Endothelial cell of umbilical vein (primary cell): ENCODE measurements around the gene CASP7. TPM values are rescaled to one million over a fixed set of nuclear protein-coding genes. Genes with fewer than 3 reads are reported as not detected.

ENCODE experiments used
- BruUV-seq: library from RNA; stranded (reverse); fragments of 400-500 nt; replicated peaks from 2 replicates; lab custom pipeline; 2021; lab: Mats Ljungman, UMichigan
- CTCF ChIA-PET: fragments of 300-600, 350-600 bp; sonication (Branson Sonifier 250); formaldehyde crosslinking; loops from one replicate; lab custom pipeline; 2021; ENCODE audit warnings: antibody characterized with exemption, inconsistent platforms; lab: Charles Lee
- POLR2A ChIA-PET: fragments of 300-600, 350-600 bp; sonication (Branson Sonifier 250); formaldehyde crosslinking; loops from one replicate; lab custom pipeline; 2021; ENCODE audit warnings: antibody characterized with exemption, inconsistent platforms; lab: Charles Lee
- DNase-seq: peaks from one replicate; pipeline ENCODE4 v3.0.0-alpha.2; 2011; ENCODE audit warnings: low read depth, low spot score
- FAIRE-seq: peaks from 2 replicates; lab custom pipeline; 2011; peaks lifted over from hg19 to GRCh38; lab: Jason Lieb, UNC
- H2AFZ ChIP-seq: 2 replicates; pipeline ENCODE4 v1.6.0; 2012; ENCODE audit warnings: low read depth, low read length, control low read depth, inconsistent platforms
- H3K27ac ChIP-seq: 2 replicates; pipeline ENCODE4 v1.5.1; 2011; ENCODE audit warnings: low read depth, mild to moderate bottlenecking, control low read depth, low read length, moderate library complexity; ENCODE audit not compliant: insufficient read depth
- H3K27me3 ChIP-seq, 2 experiments: 2 replicates each; pipeline versions ENCODE4 v1.6.0 to v1.6.1; 2011; ENCODE audit warnings: low read length in 2 of 2, mixed read lengths in 1 of 2; ENCODE audit not compliant: control insufficient read depth in 2 of 2, insufficient read depth in 2 of 2
- H3K36me3 ChIP-seq, 2 experiments: 2 replicates in 1 of 2; 3 replicates in 1 of 2; pipeline ENCODE4 v1.5.1; 2011; ENCODE audit warnings: low read length in 2 of 2, mild to moderate bottlenecking in 1 of 2, moderate library complexity in 1 of 2; ENCODE audit not compliant: control insufficient read depth in 2 of 2, insufficient read depth in 2 of 2; ENCODE audit errors: extremely low read depth in 1 of 2
- H3K4me1 ChIP-seq: 3 replicates; pipeline ENCODE4 v1.5.1; 2011; ENCODE audit warnings: mild to moderate bottlenecking, low read length; ENCODE audit not compliant: control insufficient read depth, insufficient read depth; ENCODE audit errors: extremely low read depth
- H3K4me2 ChIP-seq: 2 replicates; pipeline ENCODE4 v1.6.1; 2011; ENCODE audit warnings: low read length, control low read depth, mixed read lengths; ENCODE audit not compliant: insufficient read depth
- H3K4me3 ChIP-seq, 3 experiments: fragments of 200-600 bp in 1 of 3; sonication (generic), shearing (Covaris generic) in 1 of 3; replicated peaks in 1 of 3; 2 replicates each; pipeline ENCODE4 v1.5.1; 2011 to 2016; ENCODE audit warnings: control low read depth in 3 of 3, low read length in 3 of 3, mild to moderate bottlenecking in 2 of 3, inconsistent platforms in 1 of 3, low read depth in 1 of 3, moderate library complexity in 1 of 3; ENCODE audit not compliant: insufficient read depth in 1 of 3
- H3K79me2 ChIP-seq: 2 replicates; pipeline ENCODE4 v1.6.0; 2012; ENCODE audit warnings: low read length, inconsistent platforms; ENCODE audit not compliant: control insufficient read depth, insufficient read depth
- H3K9ac ChIP-seq: replicated peaks from 2 replicates; pipeline ENCODE3; 2011; ENCODE audit warnings: low read length, control low read depth; ENCODE audit not compliant: insufficient read depth; ENCODE audit errors: extremely low read depth
- H3K9me1 ChIP-seq: replicated peaks from 3 replicates; pipeline ENCODE4 v1.6.0; 2011; ENCODE audit warnings: mild to moderate bottlenecking, low read length; ENCODE audit not compliant: control insufficient read depth, insufficient read depth; ENCODE audit errors: extremely low read depth
- H3K9me3 ChIP-seq: replicated peaks from 2 replicates; pipeline ENCODE4 v1.5.1; 2012; ENCODE audit warnings: low read length, inconsistent platforms; ENCODE audit not compliant: control insufficient read depth, insufficient read depth
- H4K20me1 ChIP-seq: replicated peaks from 2 replicates; pipeline ENCODE3; 2011; ENCODE audit warnings: mild to moderate bottlenecking, low read length; ENCODE audit not compliant: control insufficient read depth, insufficient read depth; ENCODE audit errors: extremely low read depth
- EZH2 ChIP-seq: IDR thresholded peaks from 2 replicates; pipeline ENCODE4 v1.6.1; 2012; ENCODE audit warnings: borderline replicate concordance, low read depth, mild to moderate bottlenecking, moderate library complexity, low read length, inconsistent platforms; ENCODE audit not compliant: severe bottlenecking
- FOS ChIP-seq: IDR thresholded peaks from 2 replicates; pipeline ENCODE4 v1.6.1; 2011; ENCODE audit warnings: mild to moderate bottlenecking, low read length, moderate library complexity, borderline replicate concordance; ENCODE audit not compliant: insufficient read depth
- GATA2 ChIP-seq: IDR thresholded peaks from 2 replicates; pipeline ENCODE4 v1.7.0; 2011; ENCODE audit warnings: low read depth, mild to moderate bottlenecking, moderate library complexity, mixed read lengths, low read length; ENCODE audit not compliant: insufficient read length, insufficient read depth
- JUN ChIP-seq: IDR thresholded peaks from 2 replicates; pipeline ENCODE4 v1.6.1; 2011; ENCODE audit warnings: borderline replicate concordance, low read depth; ENCODE audit not compliant: insufficient read length, insufficient read depth
- MYC ChIP-seq: IDR thresholded peaks from one replicate; pipeline ENCODE4 v1.6.1; 2011; ENCODE audit warnings: mild to moderate bottlenecking, low read depth, low read length
- POLR2A ChIP-seq: IDR thresholded peaks from 2 replicates; pipeline ENCODE4 v1.6.1; 2012; ENCODE audit warnings: low read depth, mild to moderate bottlenecking, control low read depth, low read length
- POLR2AphosphoS5 ChIP-seq: IDR thresholded peaks from 2 replicates; pipeline ENCODE4 v1.6.1; 2012; ENCODE audit warnings: low read depth, mild to moderate bottlenecking, control low read depth, low read length, moderate library complexity; ENCODE audit not compliant: insufficient read depth
- dilution Hi-C: fragments of 300-500 bp; cut with MboI; formaldehyde crosslinking; loops from one replicate; pipeline ENCODE4 v1.15.0; 2019; ENCODE audit warnings: low sequenced_read_pairs; ENCODE audit not compliant: extremely low pct_ligation_motif_present
- intact Hi-C: fragments of 100-400 bp; cut with micrococcal nuclease; formaldehyde crosslinking; loops from one replicate; pipeline ENCODE4 v1.10.0; 2022
- polyA plus RNA-seq, 4 experiments: library from polyadenylated mRNA; depleted of rRNA in 3 of 4; stranded (reverse) in 3 of 4; unstranded in 1 of 4; fragments of >200 nt; gene quantifications; 2 replicates each; pipeline versions ENCODE4 v1.2.1 to v1.2.3, GENCODE V29; 2011 to 2012; ENCODE audit warnings: missing spikeins in 1 of 4
- total RNA-seq: library from RNA; stranded (reverse); gene quantifications from 2 replicates; pipeline ENCODE4 v1.2.3, GENCODE V29; 2021
- TF ChIP-seq, protein P1 (sequence below), 2 donors: IDR thresholded peaks; 1 replicate in 1 of 2; 2 replicates in 1 of 2; pipeline ENCODE4 v1.5.1; 2011; ENCODE audit warnings: low read length in 2 of 2, mild to moderate bottlenecking in 2 of 2, moderate library complexity in 2 of 2, control low read depth in 1 of 2, inconsistent platforms in 1 of 2, low read depth in 1 of 2; ENCODE audit not compliant: insufficient read depth in 1 of 2; ENCODE audit errors: extremely low read depth in 1 of 2
- TF ChIP-seq, protein P2 (sequence below): IDR thresholded peaks from 2 replicates; pipeline ENCODE4 v1.6.1; 2011; ENCODE audit not compliant: insufficient read depth, insufficient read length

The CASP7 gene
- total and polyA plus RNA-seq, 2 donors (not counting 3 experiments of a cell fraction or from before 2014, with no cell fraction given) = 14.6 to 54.3 TPM

DNA sequence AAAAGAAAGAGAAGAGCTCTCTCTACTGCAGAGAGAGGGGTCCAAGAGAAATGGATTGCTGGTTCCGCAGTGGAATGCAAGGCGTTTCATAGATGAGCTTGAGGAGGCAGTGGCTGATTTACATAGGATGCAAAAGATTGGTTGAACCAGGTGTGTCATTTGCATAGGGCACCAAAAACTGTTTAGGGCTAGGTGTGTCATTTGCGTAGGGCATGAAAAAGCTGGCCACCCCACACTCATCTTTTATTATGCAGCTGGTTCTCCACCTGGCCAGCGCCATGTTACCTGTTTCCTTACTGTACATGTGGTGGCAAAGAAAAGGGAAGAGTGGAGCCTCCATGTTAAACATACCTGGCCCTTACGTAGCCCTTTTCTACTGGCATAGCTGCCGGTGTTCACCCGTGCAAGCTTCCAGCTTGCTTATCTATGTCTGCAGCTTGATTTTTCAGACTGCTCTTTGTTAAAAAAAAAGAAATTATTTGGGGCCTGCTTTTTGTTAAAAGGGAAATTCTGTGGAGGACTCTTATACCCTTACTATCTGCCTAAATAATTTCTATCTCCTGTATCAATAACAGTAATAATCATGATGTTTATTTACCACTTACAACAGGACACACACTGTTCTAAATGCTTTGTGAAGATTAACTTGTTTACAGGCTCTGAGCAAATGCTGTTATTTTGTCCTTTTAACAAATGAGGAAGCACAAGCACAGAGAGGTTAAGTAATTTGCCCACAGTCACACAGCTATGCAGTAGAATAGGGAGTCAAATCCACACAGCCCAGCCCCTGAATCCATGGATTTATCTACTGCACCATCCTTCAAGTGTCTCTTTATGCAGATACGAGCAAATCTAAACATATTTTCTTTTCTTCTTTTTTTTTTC is 33.3 kb downstream of the CASP7 start:
- Histone ChIP-seq H2AFZ (no peak overlapping the region), H3K4me1 (peaks cover 16% of the 10 kb centered on the region), H4K20me1 (no peaks in the 10 kb centered on the region), H3K4me3 (no peak overlapping the region), H3K36me3 (peaks cover 2 to 3% of the 10 kb centered on the region in 2 experiments), H3K27me3 (no peaks in the 10 kb centered on the region), H3K27ac (no peak overlapping the region), H3K9me1 (no peaks in the 10 kb centered on the region), H3K4me2 (no peak overlapping the region), H3K79me2 (no peaks in the 10 kb centered on the region), H3K9me3 (no peaks in the 10 kb centered on the region), H3K9ac (no peak overlapping the region)
- no TSS peak for BruUV-seq
- dilution Hi-C loops (no loop called here), intact Hi-C loops (no loop called here)
- no peak for TF ChIP-seq GATA2
- TF ChIP-seq, protein P1, sequence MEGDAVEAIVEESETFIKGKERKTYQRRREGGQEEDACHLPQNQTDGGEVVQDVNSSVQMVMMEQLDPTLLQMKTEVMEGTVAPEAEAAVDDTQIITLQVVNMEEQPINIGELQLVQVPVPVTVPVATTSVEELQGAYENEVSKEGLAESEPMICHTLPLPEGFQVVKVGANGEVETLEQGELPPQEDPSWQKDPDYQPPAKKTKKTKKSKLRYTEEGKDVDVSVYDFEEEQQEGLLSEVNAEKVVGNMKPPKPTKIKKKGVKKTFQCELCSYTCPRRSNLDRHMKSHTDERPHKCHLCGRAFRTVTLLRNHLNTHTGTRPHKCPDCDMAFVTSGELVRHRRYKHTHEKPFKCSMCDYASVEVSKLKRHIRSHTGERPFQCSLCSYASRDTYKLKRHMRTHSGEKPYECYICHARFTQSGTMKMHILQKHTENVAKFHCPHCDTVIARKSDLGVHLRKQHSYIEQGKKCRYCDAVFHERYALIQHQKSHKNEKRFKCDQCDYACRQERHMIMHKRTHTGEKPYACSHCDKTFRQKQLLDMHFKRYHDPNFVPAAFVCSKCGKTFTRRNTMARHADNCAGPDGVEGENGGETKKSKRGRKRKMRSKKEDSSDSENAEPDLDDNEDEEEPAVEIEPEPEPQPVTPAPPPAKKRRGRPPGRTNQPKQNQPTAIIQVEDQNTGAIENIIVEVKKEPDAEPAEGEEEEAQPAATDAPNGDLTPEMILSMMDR (IDR thresholded peaks at IDR 0.05; ENCODE audit: extremely low read depth in 1 of 2, insufficient read depth in 1 of 2, low read depth in 1 of 2, low read length in 2 of 2) = no peak
- no peak for TF ChIP-seq EZH2
- TF ChIP-seq JUN = no peak
- no peak for TF ChIP-seq POLR2AphosphoS5
- no peak for TF ChIP-seq POLR2A
- TF ChIP-seq, protein P2, sequence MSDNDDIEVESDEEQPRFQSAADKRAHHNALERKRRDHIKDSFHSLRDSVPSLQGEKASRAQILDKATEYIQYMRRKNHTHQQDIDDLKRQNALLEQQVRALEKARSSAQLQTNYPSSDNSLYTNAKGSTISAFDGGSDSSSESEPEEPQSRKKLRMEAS = no peak
- no peak for TF ChIP-seq MYC
- TF ChIP-seq FOS = no peak
- DNase-seq (no peak), FAIRE-seq (no peak)
- POLR2A ChIA-PET = no interaction called here
- CTCF ChIA-PET = interaction anchor here (0.7 to 1.3 kb wide), 2 partner anchors 8 to 10 kb away, joined by 3 to 4 read pairs (median 3); no protein-coding TSS in a partner anchor
